ENCODE results near the gene SFXN2.

The SFXN2 gene

GRCh38 chr10:102718220-102718619 is 3.8 kb downstream of the SFXN2 start:
- no peak overlapping the region for H2AFZ ChIP-seq (ENCODE audit: low read length)

DNA sequence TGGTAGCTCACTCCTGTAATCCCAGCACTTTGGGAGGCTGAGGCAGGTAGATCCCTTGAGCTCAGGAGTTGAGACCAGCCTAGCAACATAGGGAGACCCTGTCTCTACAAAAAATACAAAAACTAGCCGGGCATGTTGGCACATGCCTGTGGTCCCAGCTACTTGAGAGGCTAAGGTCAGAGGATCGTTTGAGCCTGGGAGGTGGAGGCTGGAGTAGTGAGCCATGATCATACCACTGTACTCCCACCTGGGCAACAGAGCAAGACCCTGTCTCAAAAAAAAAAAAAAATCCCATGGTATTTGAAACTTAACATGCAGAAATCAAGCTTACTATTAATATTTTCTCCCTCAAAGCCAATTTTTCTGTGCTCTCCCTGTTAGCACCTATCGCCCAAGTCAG is 5.9 kb downstream of the SFXN2 start:
- H4K20me1 ChIP-seq (ENCODE audit: insufficient read depth, low read length, poor library complexity, severe bottlenecking), result no peaks in the 10 kb centered on the region

More at GRCh38 chr10:102718220-102718619, 3.8 kb downstream of the SFXN2 start:
- peak overlapping the region; percentile 40 for H3K4me2 ChIP-seq (ENCODE audit: low read depth, low read length, poor library complexity, severe bottlenecking)
- H3K36me3 ChIP-seq (ENCODE audit: insufficient read depth, low read length), result no peaks in the 10 kb centered on the region
- no peaks in the 10 kb centered on the region for H3F3A ChIP-seq (ENCODE audit: low read depth)
- H4K20me1 ChIP-seq (ENCODE audit: insufficient read depth, low read length, poor library complexity, severe bottlenecking), result no peaks in the 10 kb centered on the region
- peak overlapping the region; percentile 1 for H3K4me3 ChIP-seq (ENCODE audit: low read length, poor library complexity, severe bottlenecking)
- H3K9ac ChIP-seq (ENCODE audit: low read depth, low read length, poor library complexity, severe bottlenecking), result peak overlapping the region; percentile 19
- H3K9me3 ChIP-seq (ENCODE audit: insufficient read depth, low read depth, low read length), result no peaks in the 10 kb centered on the region
- TF ChIP-seq CTCF (conservative IDR thresholded peaks at IDR 0.05; ENCODE audit: low read length), result no peak
- peaks cover 60% of the 10 kb centered on the region for H3K79me2 ChIP-seq (ENCODE audit: insufficient read depth, low read length)
- H3K9me2 ChIP-seq (replicated peaks; ENCODE audit: low read depth, low read length), result no peaks in the 10 kb centered on the region
- H3K27me3 ChIP-seq (ENCODE audit: insufficient read depth, low read length, poor library complexity, severe bottlenecking), result no peaks in the 10 kb centered on the region
- peaks cover 38% of the 10 kb centered on the region for H3K4me1 ChIP-seq (ENCODE audit: insufficient read depth, low read length, poor library complexity, severe bottlenecking)

GRCh38 chr10:102720775-102721301 is 6.4 kb downstream of the SFXN2 start:
- Histone ChIP-seq H3K27me3 (ENCODE audit: insufficient read depth, low read length, poor library complexity, severe bottlenecking) (no peaks in the 10 kb centered on the region), H3K4me1 (ENCODE audit: insufficient read depth, low read length, poor library complexity, severe bottlenecking) (peaks cover 29% of the 10 kb centered on the region), H3K9me2 (replicated peaks; ENCODE audit: low read depth, low read length) (no peaks in the 10 kb centered on the region), H3K79me2 (ENCODE audit: insufficient read depth, low read length) (peaks cover 51% of the 10 kb centered on the region), H3K36me3 (ENCODE audit: insufficient read depth, low read length) (no peaks in the 10 kb centered on the region), H3K4me3 (ENCODE audit: low read length, poor library complexity, severe bottlenecking) (no peak overlapping the region), H4K20me1 (ENCODE audit: insufficient read depth, low read length, poor library complexity, severe bottlenecking) (no peaks in the 10 kb centered on the region), H3K4me2 (ENCODE audit: low read depth, low read length, poor library complexity, severe bottlenecking) (no peak overlapping the region), H3K9me3 (ENCODE audit: insufficient read depth, low read depth, low read length) (no peaks in the 10 kb centered on the region), H3F3A (ENCODE audit: low read depth) (no peaks in the 10 kb centered on the region), H2AFZ (ENCODE audit: low read length) (no peak overlapping the region), H3K9ac (ENCODE audit: low read depth, low read length, poor library complexity, severe bottlenecking) (peak overlapping the region; percentile 48)
- TF ChIP-seq EZH2phosphoT487 (IDR thresholded peaks at IDR 0.05; ENCODE audit: borderline replicate concordance) (no peak), CTCF (conservative IDR thresholded peaks at IDR 0.05; ENCODE audit: low read length) (no peak)

More for the DNA sequence above, 5.9 kb downstream of the SFXN2 start:
- H3K36me3 ChIP-seq (ENCODE audit: insufficient read depth, low read length), result no peaks in the 10 kb centered on the region
- no peak overlapping the region for H2AFZ ChIP-seq (ENCODE audit: low read length)
- H3K9me3 ChIP-seq (ENCODE audit: insufficient read depth, low read depth, low read length), result no peaks in the 10 kb centered on the region
- H3K9ac ChIP-seq (ENCODE audit: low read depth, low read length, poor library complexity, severe bottlenecking), result peak overlapping the region; percentile 48
- TF ChIP-seq CTCF (conservative IDR thresholded peaks at IDR 0.05; ENCODE audit: low read length) (no peak), EZH2phosphoT487 (IDR thresholded peaks at IDR 0.05; ENCODE audit: borderline replicate concordance) (no peak)
- peaks cover 34% of the 10 kb centered on the region for H3K4me1 ChIP-seq (ENCODE audit: insufficient read depth, low read length, poor library complexity, severe bottlenecking)
- no peak overlapping the region for H3K4me2 ChIP-seq (ENCODE audit: low read depth, low read length, poor library complexity, severe bottlenecking)
- H3K4me3 ChIP-seq (ENCODE audit: low read length, poor library complexity, severe bottlenecking), result no peak overlapping the region
- peaks cover 56% of the 10 kb centered on the region for H3K79me2 ChIP-seq (ENCODE audit: insufficient read depth, low read length)
- H3K9me2 ChIP-seq (replicated peaks; ENCODE audit: low read depth, low read length), result no peaks in the 10 kb centered on the region
- H3K27me3 ChIP-seq (ENCODE audit: insufficient read depth, low read length, poor library complexity, severe bottlenecking), result no peaks in the 10 kb centered on the region
- no peaks in the 10 kb centered on the region for H3F3A ChIP-seq (ENCODE audit: low read depth)
